Panc1 (cell line): ENCODE measurements around the gene DYNC1LI2. TPM values are rescaled to one million over a fixed set of nuclear protein-coding genes. Genes with fewer than 3 reads are reported as not detected.
A peak's percentile ranks its signal among the peaks of the same experiment; 100 is the strongest.

Experiments used
- ATAC-seq: fragments of 200-7000 bp; cut with Tn5 transposase; 2 replicates; pipeline ENCODE4 v1.9.1; 2020; ENCODE audit warnings: mild to moderate bottlenecking, moderate library complexity
- Bru-seq: library from RNA; stranded (reverse); fragments of 400-500 nt; gene quantifications from one replicate; lab custom pipeline; 2021; lab: Mats Ljungman, UMichigan
- BruChase-seq, 2 experiments: library from RNA; stranded (reverse); fragments of 400-500 nt; gene quantifications; one replicate each; lab custom pipeline; 2021; lab: Mats Ljungman, UMichigan
- BruUV-seq: library from RNA; stranded (reverse); fragments of 400-500 nt; replicated peaks from 2 replicates; lab custom pipeline; 2021; lab: Mats Ljungman, UMichigan
- CTCF ChIA-PET: fragments of 300-600 bp; sonication (Branson Sonifier 250); formaldehyde crosslinking; loops from one replicate; lab custom pipeline; 2022; ENCODE audit warnings: antibody characterized with exemption; lab: Charles Lee
- POLR2A ChIA-PET: fragments of 300-600 bp; sonication (Branson Sonifier 250); formaldehyde crosslinking; loops from one replicate; lab custom pipeline; 2022; ENCODE audit warnings: antibody characterized with exemption; lab: Charles Lee
- DNase-seq: peaks from one replicate; pipeline ENCODE4 v3.0.0-alpha.2; 2010; ENCODE audit warnings: low read depth, low spot score
- H3K27ac ChIP-seq: 2 replicates; pipeline ENCODE4 v1.5.1; 2011; ENCODE audit warnings: mild to moderate bottlenecking, low read length, inconsistent platforms
- H3K27me3 ChIP-seq: fragments of 200-500 bp; sonication (Bioruptor generic); 2 replicates; pipeline ENCODE4 v1.6.0; 2014; ENCODE audit warnings: low read length, inconsistent platforms; ENCODE audit not compliant: control insufficient read depth, insufficient read depth
- H3K36me3 ChIP-seq: fragments of 200-500 bp; sonication (Bioruptor generic); 2 replicates; pipeline ENCODE4 v1.5.1; 2014; ENCODE audit warnings: inconsistent platforms, mild to moderate bottlenecking, low read length, moderate library complexity; ENCODE audit not compliant: control insufficient read depth, insufficient read depth
- H3K4me1 ChIP-seq: 2 replicates; pipeline ENCODE4 v1.5.1; 2011; ENCODE audit warnings: inconsistent platforms, mild to moderate bottlenecking, low read length, moderate library complexity; ENCODE audit not compliant: control insufficient read depth, insufficient read depth
- H3K4me3 ChIP-seq, 2 experiments: 2 replicates each; pipeline ENCODE4 v1.5.1; 2011 to 2012; ENCODE audit warnings: low read depth in 2 of 2, low read length in 2 of 2, mild to moderate bottlenecking in 2 of 2, inconsistent platforms in 1 of 2, moderate library complexity in 1 of 2
- H3K9me3 ChIP-seq: fragments of 200-500 bp; sonication (Bioruptor generic); 2 replicates; pipeline ENCODE4 v1.5.1; 2014; ENCODE audit warnings: low read depth, mild to moderate bottlenecking, inconsistent platforms, low read length, moderate library complexity; ENCODE audit not compliant: control insufficient read depth, insufficient read depth
- POLR2AphosphoS5 ChIP-seq: IDR thresholded peaks from 2 replicates; pipeline ENCODE4 v1.6.1; 2012; ENCODE audit warnings: mild to moderate bottlenecking, low read depth, low read length, moderate library complexity
- SIN3A ChIP-seq: IDR thresholded peaks from 2 replicates; pipeline ENCODE4 v1.6.1; 2012; ENCODE audit warnings: low read depth, mild to moderate bottlenecking, low read length, moderate library complexity, borderline replicate concordance; ENCODE audit not compliant: insufficient read depth
- TCF7L2 ChIP-seq: IDR thresholded peaks from 2 replicates; pipeline ENCODE4 v1.6.1; 2011; ENCODE audit warnings: mild to moderate bottlenecking, low read depth, low read length, inconsistent platforms
- in situ Hi-C: cut with HindIII; loops from 2 replicates; pipeline ENCODE4 v1.10.0; 2016; ENCODE audit warnings: low sequenced_read_pairs, low pct_unique_long_range_greater_than_20kb
- intact Hi-C: fragments of 100-400 bp; cut with micrococcal nuclease; formaldehyde crosslinking; loops from one replicate; pipeline ENCODE4 v1.10.0; 2022; ENCODE audit not compliant: unreplicated experiment
- long read RNA-seq: library from polyadenylated mRNA; unstranded; transcript quantifications from one replicate; pipeline ENCODE4 v2.0.0, GENCODE V29; 2021; ENCODE audit not compliant: unreplicated experiment
- polyA plus RNA-seq: library from polyadenylated mRNA; unstranded; fragments of >200 nt; gene quantifications from one replicate; pipeline ENCODE4 v1.2.1, GENCODE V29; 2012; ENCODE audit warnings: missing spikeins; ENCODE audit not compliant: insufficient read length
- total RNA-seq: library from RNA; stranded (reverse); gene quantifications from one replicate; pipeline ENCODE4 v1.2.1, GENCODE V29; 2021; ENCODE audit not compliant: unreplicated experiment
- TF ChIP-seq, protein P1 (sequence below), 2 experiments: IDR thresholded peaks; 2 replicates each; pipeline ENCODE4 v1.6.1; 2011 to 2012; ENCODE audit warnings: low read depth in 2 of 2, control low read depth in 1 of 2, low read length in 1 of 2, mild to moderate bottlenecking in 1 of 2, moderate library complexity in 1 of 2; ENCODE audit not compliant: insufficient read depth in 1 of 2
- TF ChIP-seq, protein P2 (sequence below): fragments of 450-650 bp; IDR thresholded peaks from 2 replicates; pipeline ENCODE4 v1.5.1; 2017; ENCODE audit warnings: mild to moderate bottlenecking

DYNC1LI2 gene
- total RNA-seq: 103 TPM
- 64.9 TPM for polyA plus RNA-seq
- Bru-seq, nascent RNA: percentile 91 among the genes with signal in this experiment
- percentile 98 among the genes with signal in this experiment for BruChase-seq, experiment 1, labeled RNA remaining after a 2-hour chase
- BruChase-seq, experiment 2, labeled RNA remaining after a 6-hour chase: percentile 98 among the genes with signal in this experiment
- long read RNA-seq, full-length matches to known transcripts: 59 of 126 reads
- long read RNA-seq, partial matches to known transcripts: 12 of 126 reads
- long read RNA-seq, other reads (novel, unspliced or antisense): 55 of 126 reads

DNA sequence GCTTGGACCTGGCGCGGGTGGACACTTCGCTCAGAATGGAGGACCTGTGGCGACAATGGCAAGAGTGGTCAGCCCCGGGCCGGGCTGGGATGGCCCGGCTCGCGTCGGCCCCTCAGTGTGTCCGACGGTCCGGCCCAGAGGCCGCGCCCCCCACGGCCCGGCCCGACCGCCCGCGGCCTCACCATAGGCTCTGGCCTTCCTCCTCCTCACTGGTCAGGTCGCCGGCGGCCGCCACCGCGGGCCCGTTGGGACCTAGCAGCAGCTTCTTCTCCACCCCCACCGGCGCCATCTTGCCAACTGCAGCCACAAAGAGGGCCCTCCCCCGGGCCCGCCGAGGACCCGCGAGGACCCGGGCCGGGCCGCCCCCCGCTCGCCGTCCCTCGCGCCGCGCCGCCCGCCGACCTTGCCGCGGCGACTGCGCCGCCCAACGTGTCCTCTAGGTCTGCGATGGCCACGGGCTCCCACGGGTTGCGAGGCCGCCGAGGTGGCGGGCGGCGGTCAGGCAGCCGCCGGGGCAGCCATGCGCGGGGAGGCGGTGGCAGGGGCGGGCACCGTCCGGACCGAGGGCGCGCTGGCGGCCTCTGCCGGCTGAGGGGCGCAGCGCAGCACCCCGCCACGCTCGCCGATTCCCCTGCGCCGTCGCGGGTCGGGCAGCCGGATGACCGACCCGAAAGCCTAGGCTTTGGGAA lies at the start of gene DYNC1LI2:
Gene DYNC1LI2, minus strand, starts transcription at position 307 of the 689 bp plus-strand sequence. Its CDS starts 18 bp downstream, at position 289.
- peak; percentile 96 for ATAC-seq
- peaks cover 10% of the 10 kb centered on the region for H3K36me3 ChIP-seq
- H3K9me3 ChIP-seq: no peaks in the 10 kb centered on the region
- no peaks in the 10 kb centered on the region for H3K27me3 ChIP-seq
- no peak for DNase-seq
- peak within 1 kb of the TSS; percentile 79 to 94 for H3K4me3 ChIP-seq
- CTCF ChIA-PET: interaction anchor here (0.7 kb wide), 1 partner anchor 88 kb away, joined by 6 read pairs; no protein-coding TSS in a partner anchor
- TSS peak; percentile 71 for BruUV-seq
- TF ChIP-seq, protein P1, sequence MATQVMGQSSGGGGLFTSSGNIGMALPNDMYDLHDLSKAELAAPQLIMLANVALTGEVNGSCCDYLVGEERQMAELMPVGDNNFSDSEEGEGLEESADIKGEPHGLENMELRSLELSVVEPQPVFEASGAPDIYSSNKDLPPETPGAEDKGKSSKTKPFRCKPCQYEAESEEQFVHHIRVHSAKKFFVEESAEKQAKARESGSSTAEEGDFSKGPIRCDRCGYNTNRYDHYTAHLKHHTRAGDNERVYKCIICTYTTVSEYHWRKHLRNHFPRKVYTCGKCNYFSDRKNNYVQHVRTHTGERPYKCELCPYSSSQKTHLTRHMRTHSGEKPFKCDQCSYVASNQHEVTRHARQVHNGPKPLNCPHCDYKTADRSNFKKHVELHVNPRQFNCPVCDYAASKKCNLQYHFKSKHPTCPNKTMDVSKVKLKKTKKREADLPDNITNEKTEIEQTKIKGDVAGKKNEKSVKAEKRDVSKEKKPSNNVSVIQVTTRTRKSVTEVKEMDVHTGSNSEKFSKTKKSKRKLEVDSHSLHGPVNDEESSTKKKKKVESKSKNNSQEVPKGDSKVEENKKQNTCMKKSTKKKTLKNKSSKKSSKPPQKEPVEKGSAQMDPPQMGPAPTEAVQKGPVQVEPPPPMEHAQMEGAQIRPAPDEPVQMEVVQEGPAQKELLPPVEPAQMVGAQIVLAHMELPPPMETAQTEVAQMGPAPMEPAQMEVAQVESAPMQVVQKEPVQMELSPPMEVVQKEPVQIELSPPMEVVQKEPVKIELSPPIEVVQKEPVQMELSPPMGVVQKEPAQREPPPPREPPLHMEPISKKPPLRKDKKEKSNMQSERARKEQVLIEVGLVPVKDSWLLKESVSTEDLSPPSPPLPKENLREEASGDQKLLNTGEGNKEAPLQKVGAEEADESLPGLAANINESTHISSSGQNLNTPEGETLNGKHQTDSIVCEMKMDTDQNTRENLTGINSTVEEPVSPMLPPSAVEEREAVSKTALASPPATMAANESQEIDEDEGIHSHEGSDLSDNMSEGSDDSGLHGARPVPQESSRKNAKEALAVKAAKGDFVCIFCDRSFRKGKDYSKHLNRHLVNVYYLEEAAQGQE (IDR thresholded peaks at IDR 0.05; ENCODE audit: insufficient read depth in 1 of 2, low read depth in 2 of 2, low read length in 1 of 2): no peak
- TF ChIP-seq, protein P2, sequence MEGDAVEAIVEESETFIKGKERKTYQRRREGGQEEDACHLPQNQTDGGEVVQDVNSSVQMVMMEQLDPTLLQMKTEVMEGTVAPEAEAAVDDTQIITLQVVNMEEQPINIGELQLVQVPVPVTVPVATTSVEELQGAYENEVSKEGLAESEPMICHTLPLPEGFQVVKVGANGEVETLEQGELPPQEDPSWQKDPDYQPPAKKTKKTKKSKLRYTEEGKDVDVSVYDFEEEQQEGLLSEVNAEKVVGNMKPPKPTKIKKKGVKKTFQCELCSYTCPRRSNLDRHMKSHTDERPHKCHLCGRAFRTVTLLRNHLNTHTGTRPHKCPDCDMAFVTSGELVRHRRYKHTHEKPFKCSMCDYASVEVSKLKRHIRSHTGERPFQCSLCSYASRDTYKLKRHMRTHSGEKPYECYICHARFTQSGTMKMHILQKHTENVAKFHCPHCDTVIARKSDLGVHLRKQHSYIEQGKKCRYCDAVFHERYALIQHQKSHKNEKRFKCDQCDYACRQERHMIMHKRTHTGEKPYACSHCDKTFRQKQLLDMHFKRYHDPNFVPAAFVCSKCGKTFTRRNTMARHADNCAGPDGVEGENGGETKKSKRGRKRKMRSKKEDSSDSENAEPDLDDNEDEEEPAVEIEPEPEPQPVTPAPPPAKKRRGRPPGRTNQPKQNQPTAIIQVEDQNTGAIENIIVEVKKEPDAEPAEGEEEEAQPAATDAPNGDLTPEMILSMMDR: peak; percentile 96
- TF ChIP-seq SIN3A (0 out of 2 replicates have a peak, but pooled peaks have one; percentile 73), POLR2AphosphoS5 (no peak; the same call in 1 of the 2 replicates), TCF7L2 (no peak)
- POLR2A ChIA-PET: interaction anchor here (0.6 kb wide), 1 partner anchor 59 kb away, joined by 5 read pairs; no protein-coding TSS in a partner anchor
- peak within 1 kb of the TSS; percentile 74 for H3K27ac ChIP-seq
- peaks cover 11% of the 10 kb centered on the region for H3K4me1 ChIP-seq
- in situ Hi-C loops: no loop called here
- intact Hi-C loops: no loop called here

DNA sequence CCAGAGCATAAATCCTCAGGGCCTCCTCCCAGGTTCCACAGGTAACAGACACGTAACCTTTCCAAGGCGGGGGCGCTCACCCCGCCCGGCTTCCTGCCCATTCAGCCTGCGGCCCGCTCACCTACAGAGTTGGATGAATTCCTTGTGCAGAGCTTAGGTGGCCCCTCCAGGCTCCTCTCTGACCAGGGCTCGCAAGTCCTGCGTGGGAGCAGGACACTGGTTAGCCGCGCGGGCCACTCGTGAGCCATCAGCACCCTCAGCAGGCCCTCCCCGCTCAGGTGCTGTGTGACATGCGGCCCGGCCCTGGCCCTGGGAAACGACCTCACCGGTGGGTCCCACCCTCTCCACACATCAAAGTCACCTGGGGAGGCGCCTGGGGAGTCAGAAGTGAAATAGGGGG lies 49.4 kb upstream of the DYNC1LI2 start:
- POLR2A ChIA-PET: no interaction called here
- H3K4me1 ChIP-seq: no peaks in the 10 kb centered on the region
- CTCF ChIA-PET: no interaction called here
- peaks cover 10% of the 10 kb centered on the region; the same call in 1 of the 2 replicates for H3K36me3 ChIP-seq
- H3K27me3 ChIP-seq: no peaks in the 10 kb centered on the region
- no TSS peak for BruUV-seq
- H3K9me3 ChIP-seq: no peaks in the 10 kb centered on the region
- in situ Hi-C loops (no loop called here), intact Hi-C loops (no loop called here)
- TF ChIP-seq POLR2AphosphoS5 (no peak), SIN3A (no peak), TCF7L2 (no peak)
- TF ChIP-seq, protein P2: no peak
- TF ChIP-seq, protein P1 (IDR thresholded peaks at IDR 0.05; ENCODE audit: insufficient read depth in 1 of 2, low read depth in 2 of 2, low read length in 1 of 2): no peak
- no peak overlapping the region for H3K27ac ChIP-seq
- H3K4me3 ChIP-seq: no peak overlapping the region
- ATAC-seq (no peak), DNase-seq (no peak)
